Measurements from ENCODE around the gene UBE2V1.
"Not testable (repeated sequence)": the region's sequence is repeated elsewhere in the genome, so short reads cannot be mapped to it uniquely, and the experiment has no call there.

The UBE2V1 gene

GRCh38 chr20:50085481-50086365 is 27.2 kb downstream of the UBE2V1 start:
- peaks cover 35% of the 10 kb centered on the region; the same call in 1 of the 2 replicates for H3K36me3 ChIP-seq (ENCODE audit: insufficient read depth, low read length)
- H3K4me2 ChIP-seq (ENCODE audit: low read depth, low read length, poor library complexity, severe bottlenecking), result peak overlapping the region; percentile 76
- peaks cover 19% of the 10 kb centered on the region for H4K20me1 ChIP-seq (ENCODE audit: insufficient read depth, low read length, poor library complexity, severe bottlenecking)
- H3K79me2 ChIP-seq (ENCODE audit: insufficient read depth, low read length), result peaks cover 30% of the 10 kb centered on the region
- peaks cover 10% of the 10 kb centered on the region for H3K4me1 ChIP-seq (ENCODE audit: insufficient read depth, low read length, poor library complexity, severe bottlenecking)
- TF ChIP-seq, protein P1, sequence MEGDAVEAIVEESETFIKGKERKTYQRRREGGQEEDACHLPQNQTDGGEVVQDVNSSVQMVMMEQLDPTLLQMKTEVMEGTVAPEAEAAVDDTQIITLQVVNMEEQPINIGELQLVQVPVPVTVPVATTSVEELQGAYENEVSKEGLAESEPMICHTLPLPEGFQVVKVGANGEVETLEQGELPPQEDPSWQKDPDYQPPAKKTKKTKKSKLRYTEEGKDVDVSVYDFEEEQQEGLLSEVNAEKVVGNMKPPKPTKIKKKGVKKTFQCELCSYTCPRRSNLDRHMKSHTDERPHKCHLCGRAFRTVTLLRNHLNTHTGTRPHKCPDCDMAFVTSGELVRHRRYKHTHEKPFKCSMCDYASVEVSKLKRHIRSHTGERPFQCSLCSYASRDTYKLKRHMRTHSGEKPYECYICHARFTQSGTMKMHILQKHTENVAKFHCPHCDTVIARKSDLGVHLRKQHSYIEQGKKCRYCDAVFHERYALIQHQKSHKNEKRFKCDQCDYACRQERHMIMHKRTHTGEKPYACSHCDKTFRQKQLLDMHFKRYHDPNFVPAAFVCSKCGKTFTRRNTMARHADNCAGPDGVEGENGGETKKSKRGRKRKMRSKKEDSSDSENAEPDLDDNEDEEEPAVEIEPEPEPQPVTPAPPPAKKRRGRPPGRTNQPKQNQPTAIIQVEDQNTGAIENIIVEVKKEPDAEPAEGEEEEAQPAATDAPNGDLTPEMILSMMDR (conservative IDR thresholded peaks at IDR 0.05; ENCODE audit: low read length), result peak; percentile 93
- TF ChIP-seq EZH2phosphoT487 (IDR thresholded peaks at IDR 0.05; ENCODE audit: borderline replicate concordance), result no peak
- H3K27me3 ChIP-seq (ENCODE audit: insufficient read depth, low read length, poor library complexity, severe bottlenecking), result no peaks in the 10 kb centered on the region
- no peaks in the 10 kb centered on the region for H3K9me2 ChIP-seq (replicated peaks; ENCODE audit: low read depth, low read length)
- H3K9me3 ChIP-seq (ENCODE audit: insufficient read depth, low read depth, low read length), result no peaks in the 10 kb centered on the region
- peak overlapping the region; percentile 60 for H3K4me3 ChIP-seq (ENCODE audit: low read length, poor library complexity, severe bottlenecking)
- no peaks in the 10 kb centered on the region for H3F3A ChIP-seq (ENCODE audit: low read depth)
- no peak overlapping the region for H2AFZ ChIP-seq (ENCODE audit: low read length)
- peak overlapping the region; percentile 48 for H3K9ac ChIP-seq (ENCODE audit: low read depth, low read length, poor library complexity, severe bottlenecking)

DNA sequence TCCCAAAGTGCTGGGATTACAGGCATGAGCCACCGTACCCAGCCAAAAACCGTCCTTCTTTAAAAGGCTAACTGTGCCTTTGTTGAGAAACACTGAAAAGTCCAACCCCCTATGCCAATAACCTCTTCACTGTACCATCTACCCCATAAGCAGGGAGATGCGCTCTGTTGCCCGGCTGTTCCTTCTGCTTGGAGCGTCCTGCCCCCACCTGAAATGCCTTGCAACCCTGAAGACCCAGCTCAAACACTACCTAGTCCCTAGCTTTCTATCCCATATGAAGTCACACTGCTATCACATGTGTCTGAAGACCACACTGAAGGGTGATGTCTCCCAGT is 27.8 kb downstream of the UBE2V1 start:
- peaks cover 31% of the 10 kb centered on the region; the same call in 1 of the 2 replicates for H3K36me3 ChIP-seq (ENCODE audit: insufficient read depth, low read length)
- no peak overlapping the region for H3K9ac ChIP-seq (ENCODE audit: low read depth, low read length, poor library complexity, severe bottlenecking)
- H3F3A ChIP-seq (ENCODE audit: low read depth), result no peaks in the 10 kb centered on the region
- H3K4me2 ChIP-seq (ENCODE audit: low read depth, low read length, poor library complexity, severe bottlenecking), result no peak overlapping the region
- H2AFZ ChIP-seq (ENCODE audit: low read length), result no peak overlapping the region
- H3K4me3 ChIP-seq (ENCODE audit: low read length, poor library complexity, severe bottlenecking), result no peak overlapping the region
- H3K9me2 ChIP-seq (replicated peaks; ENCODE audit: low read depth, low read length), result no peaks in the 10 kb centered on the region
- TF ChIP-seq EZH2phosphoT487 (IDR thresholded peaks at IDR 0.05; ENCODE audit: borderline replicate concordance), result no peak
- TF ChIP-seq, protein P1 (conservative IDR thresholded peaks at IDR 0.05; ENCODE audit: low read length), result no peak
- H3K79me2 ChIP-seq (ENCODE audit: insufficient read depth, low read length), result peaks cover 24% of the 10 kb centered on the region
- peaks cover 10% of the 10 kb centered on the region for H3K4me1 ChIP-seq (ENCODE audit: insufficient read depth, low read length, poor library complexity, severe bottlenecking)
- peaks cover 17% of the 10 kb centered on the region for H4K20me1 ChIP-seq (ENCODE audit: insufficient read depth, low read length, poor library complexity, severe bottlenecking)
- H3K9me3 ChIP-seq (ENCODE audit: insufficient read depth, low read depth, low read length), result no peaks in the 10 kb centered on the region
- no peaks in the 10 kb centered on the region for H3K27me3 ChIP-seq (ENCODE audit: insufficient read depth, low read length, poor library complexity, severe bottlenecking)

- Histone ChIP-seq H3K4me1 (ENCODE audit: insufficient read depth, low read length, poor library complexity, severe bottlenecking) (peaks cover 10% of the 10 kb centered on the region), H3K27me3 (ENCODE audit: insufficient read depth, low read length, poor library complexity, severe bottlenecking) (no peaks in the 10 kb centered on the region), H3K4me2 (ENCODE audit: low read depth, low read length, poor library complexity, severe bottlenecking) (no peak overlapping the region), H3K4me3 (ENCODE audit: low read length, poor library complexity, severe bottlenecking) (no peak overlapping the region), H4K20me1 (ENCODE audit: insufficient read depth, low read length, poor library complexity, severe bottlenecking) (peaks cover 7% of the 10 kb centered on the region), H3K9ac (ENCODE audit: low read depth, low read length, poor library complexity, severe bottlenecking) (no peak overlapping the region), H3K9me2 (replicated peaks; ENCODE audit: low read depth, low read length) (no peaks in the 10 kb centered on the region), H3K36me3 (ENCODE audit: insufficient read depth, low read length) (peaks cover 21% of the 10 kb centered on the region; the same call in 1 of the 2 replicates), H2AFZ (ENCODE audit: low read length) (no peak overlapping the region), H3K9me3 (ENCODE audit: insufficient read depth, low read depth, low read length) (no peaks in the 10 kb centered on the region), H3K79me2 (ENCODE audit: insufficient read depth, low read length) (peaks cover 9% of the 10 kb centered on the region; the same call in 1 of the 2 replicates), H3F3A (ENCODE audit: low read depth) (no peaks in the 10 kb centered on the region)
- no peak for TF ChIP-seq EZH2phosphoT487 (IDR thresholded peaks at IDR 0.05; ENCODE audit: borderline replicate concordance)
- TF ChIP-seq, protein P1 (conservative IDR thresholded peaks at IDR 0.05; ENCODE audit: low read length), result no peak
Observed at GRCh38 chr20:50083034-50083433, 29.9 kb downstream of the UBE2V1 start.

GRCh38 chr20:50082056-50082455 is 30.9 kb downstream of the UBE2V1 start:
- H4K20me1 ChIP-seq (ENCODE audit: insufficient read depth, low read length, poor library complexity, severe bottlenecking); H3F3A ChIP-seq (ENCODE audit: low read depth); H3K4me3 ChIP-seq (ENCODE audit: low read length, poor library complexity, severe bottlenecking); H2AFZ ChIP-seq (ENCODE audit: low read length); H3K27me3 ChIP-seq (ENCODE audit: insufficient read depth, low read length, poor library complexity, severe bottlenecking); H3K9ac ChIP-seq (ENCODE audit: low read depth, low read length, poor library complexity, severe bottlenecking); H3K9me3 ChIP-seq (ENCODE audit: insufficient read depth, low read depth, low read length); H3K9me2 ChIP-seq (replicated peaks; ENCODE audit: low read depth, low read length); H3K79me2 ChIP-seq (ENCODE audit: insufficient read depth, low read length); H3K4me1 ChIP-seq (ENCODE audit: insufficient read depth, low read length, poor library complexity, severe bottlenecking); H3K4me2 ChIP-seq (ENCODE audit: low read depth, low read length, poor library complexity, severe bottlenecking): not testable (repeated sequence)
- H3K36me3 ChIP-seq (ENCODE audit: insufficient read depth, low read length), result peaks cover 21% of the 10 kb centered on the region; the same call in 1 of the 2 replicates
